ENCODE data around the gene KAT6B.
"Not testable (repeated sequence)": the region's sequence is repeated elsewhere in the genome, so short reads cannot be mapped to it uniquely, and the experiment has no call there.

Gene KAT6B

GRCh38 chr10:74857586-74857985 lies 31.2 kb downstream of the KAT6B start:
- no peak for DNase-seq

GRCh38 chr10:74859546-74859945 lies 33.1 kb downstream of the KAT6B start:
- no peak for DNase-seq

- no peak for DNase-seq
These were observed 36.2 kb downstream of the KAT6B start for GRCh38 chr10:74862625-74863024.

GRCh38 chr10:74863551-74863950 lies 37.2 kb downstream of the KAT6B start:
- no peak for DNase-seq

GRCh38 chr10:74867351-74867750 lies 41.0 kb downstream of the KAT6B start:
- no peak for DNase-seq

- no peak for DNase-seq
These were observed 42.1 kb downstream of the KAT6B start for GRCh38 chr10:74868392-74868977.

- DNase-seq = no peak
These were observed 43.2 kb downstream of the KAT6B start for GRCh38 chr10:74869635-74870034.

GRCh38 chr10:74870191-74870590 lies 43.8 kb downstream of the KAT6B start:
- no peak for DNase-seq

- DNase-seq = no peak
These were observed 45.4 kb downstream of the KAT6B start for GRCh38 chr10:74871595-74872382.

GRCh38 chr10:74873803-74874454 lies 47.5 kb downstream of the KAT6B start:
- no peak for DNase-seq

- no peak for DNase-seq
These were observed 48.2 kb downstream of the KAT6B start for GRCh38 chr10:74874649-74875048.

GRCh38 chr10:74875068-74875467 lies 48.7 kb downstream of the KAT6B start:
- DNase-seq = no peak

GRCh38 chr10:74875966-74876365 lies 49.6 kb downstream of the KAT6B start:
- DNase-seq = no peak

- DNase-seq = not testable (repeated sequence)
These were observed 50.7 kb downstream of the KAT6B start for GRCh38 chr10:74877054-74877453.

GRCh38 chr10:74877898-74878297 lies 51.5 kb downstream of the KAT6B start:
- no peak for DNase-seq

GRCh38 chr10:74880041-74880440 lies 53.6 kb downstream of the KAT6B start:
- DNase-seq = no peak

- no peak for DNase-seq
These were observed 55.0 kb downstream of the KAT6B start for GRCh38 chr10:74881253-74881884.

- no peak for DNase-seq
These were observed 56.0 kb downstream of the KAT6B start for GRCh38 chr10:74882427-74882826.

- DNase-seq = no peak
These were observed 56.4 kb downstream of the KAT6B start for GRCh38 chr10:74882831-74883230.

- DNase-seq = no peak
These were observed 57.0 kb downstream of the KAT6B start for GRCh38 chr10:74883428-74883827.

GRCh38 chr10:74887614-74888284 lies 61.3 kb downstream of the KAT6B start:
- DNase-seq = no peak

Measured in nucleus accumbens (tissue), 56 donors.